SKM-1 treated with dmso at 0.1 percent for 144 hours (cell line): Measurements from ENCODE around the gene RETREG3.
"Not testable (repeated sequence)": the region's sequence is repeated elsewhere in the genome, so short reads cannot be mapped to it uniquely, and the experiment has no call there.

Experiments
- DNase-seq: peaks from one replicate; lab custom pipeline; 2025; ENCODE audit not compliant: unreplicated experiment; lab: John Stamatoyannopoulos, UW

Gene RETREG3

GRCh38 chr17:42573095-42573494 is 36.1 kb downstream of the RETREG3 start:
- DNase-seq = no peak

- DNase-seq = no peak
These were observed 37.5 kb downstream of the RETREG3 start for GRCh38 chr17:42571435-42572225.

- DNase-seq = no peak
These were observed 40.6 kb downstream of the RETREG3 start for GRCh38 chr17:42568341-42569111.

- DNase-seq = peak; percentile 88
These were observed 42.1 kb downstream of the RETREG3 start, which contains the start of gene MLX for GRCh38 chr17:42566883-42567573. Gene MLX (plus strand): TSS chr17:42567100. CDS start chr17:42567125, 25 bp downstream.

- no peak for DNase-seq
These were observed 42.8 kb downstream of the RETREG3 start for GRCh38 chr17:42566215-42566882.

- no peak for DNase-seq
These were observed 43.5 kb downstream of the RETREG3 start for GRCh38 chr17:42565523-42566214.

GRCh38 chr17:42564815-42565522 is 44.2 kb downstream of the RETREG3 start:
- no peak for DNase-seq

GRCh38 chr17:42563950-42564349 is 45.2 kb downstream of the RETREG3 start:
- DNase-seq = no peak

GRCh38 chr17:42563543-42563942 is 45.6 kb downstream of the RETREG3 start:
- no peak for DNase-seq

GRCh38 chr17:42563143-42563509 is 46.0 kb downstream of the RETREG3 start:
- DNase-seq = no peak

- no peak for DNase-seq
These were observed 46.6 kb downstream of the RETREG3 start for GRCh38 chr17:42562388-42563142.

- peak; percentile 93 for DNase-seq
These were observed 47.2 kb downstream of the RETREG3 start, which contains the start of gene COASY for GRCh38 chr17:42561897-42562387. Gene COASY (plus strand): TSS chr17:42562148. CDS start chr17:42562623, 475 bp downstream.

- DNase-seq = no peak
These were observed 48.9 kb downstream of the RETREG3 start for GRCh38 chr17:42560246-42560645.

GRCh38 chr17:42559075-42559474 is 50.1 kb downstream of the RETREG3 start:
- DNase-seq = no peak

- not testable (repeated sequence) for DNase-seq
These were observed 53.1 kb downstream of the RETREG3 start for GRCh38 chr17:42555961-42556617.

GRCh38 chr17:42555122-42555622 is 54.0 kb downstream of the RETREG3 start:
- no peak for DNase-seq

- DNase-seq = peak; percentile 68
These were observed 54.7 kb downstream of the RETREG3 start for GRCh38 chr17:42554250-42555121.
